A549 (cell line): Measurements from ENCODE around the gene HAUS3. TPM values are rescaled to one million over a fixed set of nuclear protein-coding genes. Genes with fewer than 3 reads are reported as not detected.

Source experiments
- ATAC-seq, 2 experiments: fragments of 200-7000 bp in 1 of 2; fragments of >200 bp in 1 of 2; cut with Nextera tagmentation in 1 of 2; cut with Tn5 transposase in 1 of 2; 3 replicates each; pipeline versions ENCODE4 v1.8.0 to v1.9.1; 2018 to 2020; ENCODE audit warnings: mild to moderate bottlenecking in 1 of 2, moderate library complexity in 1 of 2
- CTCF ChIA-PET: fragments of 300-600 bp; sonication (Branson Sonifier 250); formaldehyde crosslinking; extraction: SDS; loops from one replicate; lab custom pipeline; 2021; ENCODE audit warnings: antibody characterized with exemption, inconsistent platforms; lab: Yijun Ruan, JAX
- POLR2A ChIA-PET: fragments of 350-600 bp; formaldehyde crosslinking; extraction: SDS; loops from one replicate; lab custom pipeline; 2021; ENCODE audit warnings: antibody characterized with exemption, inconsistent platforms; lab: Yijun Ruan, JAX
- DNase-seq, 2 experiments: peaks; one replicate each; pipeline versions ENCODE4 v3.0.0 to v3.0.0-alpha.2; 2011 to 2016; ENCODE audit warnings: low read depth in 1 of 2, low spot score in 1 of 2
- FAIRE-seq: peaks from 2 replicates; lab custom pipeline; 2011; peaks lifted over from hg19 to GRCh38; lab: Jason Lieb, UNC
- H3K27ac ChIP-seq, 2 experiments: fragments of >200 bp; sonication (Bioruptor Twin); formaldehyde crosslinking; 3 replicates each; pipeline ENCODE4 v1.5.1; 2016 to 2017
- H3K4me1 ChIP-seq: fragments of >200 bp; sonication (Bioruptor Twin); formaldehyde crosslinking; 3 replicates; pipeline ENCODE4 v1.6.1; 2016
- H3K4me2 ChIP-seq: fragments of >200 bp; sonication (Bioruptor Twin); formaldehyde crosslinking; 3 replicates; pipeline ENCODE4 v1.6.1; 2016
- H3K4me3 ChIP-seq: fragments of >200 bp; sonication (Bioruptor Twin); formaldehyde crosslinking; 3 replicates; pipeline ENCODE4 v1.5.1; 2016
- H3K9me3 ChIP-seq: fragments of >200 bp; sonication (Bioruptor Twin); formaldehyde crosslinking; 3 replicates; pipeline ENCODE4 v1.6.1; 2016
- BHLHE40 ChIP-seq: IDR thresholded peaks from 2 replicates; pipeline ENCODE4 v1.6.1; 2012; ENCODE audit warnings: low read depth, low read length, inconsistent platforms
- EP300 ChIP-seq, 2 experiments: fragments of >200 bp; sonication (Bioruptor Twin); formaldehyde crosslinking; IDR thresholded peaks; 2 replicates in 1 of 2; 3 replicates in 1 of 2; pipeline ENCODE4 v1.6.1; 2016 to 2017
- ESRRA ChIP-seq: fragments of 150-350 bp; IDR thresholded peaks from 2 replicates; pipeline ENCODE4 v1.6.1; 2014; ENCODE audit warnings: mild to moderate bottlenecking, low read length, borderline replicate concordance
- GATA3 ChIP-seq: IDR thresholded peaks from 2 replicates; pipeline ENCODE4 v1.6.1; 2012; ENCODE audit warnings: borderline replicate concordance
- HDAC2 ChIP-seq: fragments of 200-600 bp; sonication (generic); IDR thresholded peaks from 2 replicates; pipeline ENCODE4 v1.6.1; 2016
- KDM1A ChIP-seq: fragments of 200-600 bp; sonication (generic); IDR thresholded peaks from 2 replicates; pipeline ENCODE4 v1.6.1; 2016; ENCODE audit warnings: low read depth, mild to moderate bottlenecking
- MAZ ChIP-seq: fragments of 150-350 bp; IDR thresholded peaks from 2 replicates; pipeline ENCODE4 v1.6.1; 2014; ENCODE audit warnings: antibody characterized with exemption, low read depth, low read length, borderline replicate concordance
- NFE2L2 ChIP-seq: fragments of 150-350 bp; conservative IDR thresholded peaks from 2 replicates; pipeline ENCODE4 v1.6.1; 2014; ENCODE audit warnings: low read length
- NPAS2 ChIP-seq: fragments of 250-450 bp; sonication (Bioruptor Pico); IDR thresholded peaks from 2 replicates; pipeline ENCODE4 v1.8.0; 2022; ENCODE audit warnings: mild to moderate bottlenecking, moderate library complexity, borderline replicate concordance
- POLR2A ChIP-seq: IDR thresholded peaks from 2 replicates; pipeline ENCODE4 v1.6.1; 2012; ENCODE audit warnings: mild to moderate bottlenecking, low read length
- RAD21 ChIP-seq, 2 experiments: fragments of >200 bp in 1 of 2; sonication (Bioruptor Twin) in 1 of 2; formaldehyde crosslinking in 1 of 2; IDR thresholded peaks in 1 of 2; conservative IDR thresholded peaks in 1 of 2; 2 replicates in 1 of 2; 3 replicates in 1 of 2; pipeline ENCODE4 v1.6.1; 2012 to 2018; ENCODE audit warnings: inconsistent platforms in 1 of 2
- RFX5 ChIP-seq: fragments of 450-650 bp; IDR thresholded peaks from 2 replicates; pipeline ENCODE4 v1.7.1; 2014; ENCODE audit warnings: antibody characterized with exemption, mild to moderate bottlenecking, moderate library complexity
- SMC3 ChIP-seq: fragments of >200 bp; sonication (Bioruptor Twin); formaldehyde crosslinking; IDR thresholded peaks from 3 replicates; pipeline ENCODE4 v1.6.1; 2018; ENCODE audit warnings: inconsistent platforms
- TFCP2L1 ChIP-seq: fragments of 250-450 bp; sonication (Bioruptor Pico); IDR thresholded peaks from 2 replicates; pipeline ENCODE4 v1.5.0; 2021; ENCODE audit warnings: mild to moderate bottlenecking
- ZC3H11A ChIP-seq: fragments of 450-650 bp; IDR thresholded peaks from 2 replicates; pipeline ENCODE4 v1.6.1; 2014; ENCODE audit warnings: antibody characterized with exemption, mild to moderate bottlenecking
- ZFP36 ChIP-seq: fragments of 450-650 bp; IDR thresholded peaks from 2 replicates; pipeline ENCODE4 v1.6.1; 2014; ENCODE audit warnings: borderline replicate concordance; ENCODE audit not compliant: partially characterized antibody
- ZSCAN20 ChIP-seq: fragments of 250-450 bp; sonication (Bioruptor Pico); IDR thresholded peaks from 2 replicates; pipeline ENCODE4 v1.8.0; 2022; ENCODE audit warnings: mild to moderate bottlenecking, moderate library complexity
- WGBS: methylation state at CpG from one replicate; pipeline ENCODE4 v1.1.6; 2017; ENCODE audit errors: missing lambda C conversion rate; 5-methylcytosine and 5-hydroxymethylcytosine counted together
- polyA plus RNA-seq, 4 experiments: library from polyadenylated mRNA; depleted of rRNA in 3 of 4; stranded (reverse); fragments of >200 nt; fragmentation: RNase III in 1 of 4; extraction: RNeasy Plus Mini Kit Qiagen cat#74134 plus additional on column Dnase treatment in 1 of 4; gene quantifications; 2 replicates in 3 of 4; 3 replicates in 1 of 4; pipeline ENCODE4 v1.2.3, GENCODE V29; 2011 to 2017
- TF ChIP-seq, protein P1 (sequence below): fragments of 250-450 bp; sonication (Bioruptor Pico); IDR thresholded peaks from 2 replicates; pipeline ENCODE4 v1.5.0; 2020; ENCODE audit warnings: low read depth, mild to moderate bottlenecking, moderate library complexity
- TF ChIP-seq, protein P2 (sequence below): IDR thresholded peaks from 2 replicates; pipeline ENCODE4 v1.6.1; 2012
- TF ChIP-seq, protein P3 (sequence below): IDR thresholded peaks from 2 replicates; pipeline ENCODE4 v1.6.1; 2012
- TF ChIP-seq, protein P4 (sequence below): fragments of 450-650 bp; IDR thresholded peaks from 2 replicates; pipeline ENCODE4 v1.6.1; 2014; ENCODE audit warnings: antibody characterized with exemption
- TF ChIP-seq, protein P5 (sequence below): fragments of >200 bp; sonication (Bioruptor Twin); formaldehyde crosslinking; IDR thresholded peaks from 2 replicates; pipeline ENCODE4 v1.6.1; 2016
- TF ChIP-seq, protein P6 (sequence below): fragments of >200 bp; sonication (Bioruptor Twin); formaldehyde crosslinking; IDR thresholded peaks from 3 replicates; pipeline ENCODE4 v1.5.1; 2016

The HAUS3 gene
- polyA plus RNA-seq, 2 of the 4 experiments (the other 2 are of a cell fraction), result 7.7 to 10.6 TPM

DNA sequence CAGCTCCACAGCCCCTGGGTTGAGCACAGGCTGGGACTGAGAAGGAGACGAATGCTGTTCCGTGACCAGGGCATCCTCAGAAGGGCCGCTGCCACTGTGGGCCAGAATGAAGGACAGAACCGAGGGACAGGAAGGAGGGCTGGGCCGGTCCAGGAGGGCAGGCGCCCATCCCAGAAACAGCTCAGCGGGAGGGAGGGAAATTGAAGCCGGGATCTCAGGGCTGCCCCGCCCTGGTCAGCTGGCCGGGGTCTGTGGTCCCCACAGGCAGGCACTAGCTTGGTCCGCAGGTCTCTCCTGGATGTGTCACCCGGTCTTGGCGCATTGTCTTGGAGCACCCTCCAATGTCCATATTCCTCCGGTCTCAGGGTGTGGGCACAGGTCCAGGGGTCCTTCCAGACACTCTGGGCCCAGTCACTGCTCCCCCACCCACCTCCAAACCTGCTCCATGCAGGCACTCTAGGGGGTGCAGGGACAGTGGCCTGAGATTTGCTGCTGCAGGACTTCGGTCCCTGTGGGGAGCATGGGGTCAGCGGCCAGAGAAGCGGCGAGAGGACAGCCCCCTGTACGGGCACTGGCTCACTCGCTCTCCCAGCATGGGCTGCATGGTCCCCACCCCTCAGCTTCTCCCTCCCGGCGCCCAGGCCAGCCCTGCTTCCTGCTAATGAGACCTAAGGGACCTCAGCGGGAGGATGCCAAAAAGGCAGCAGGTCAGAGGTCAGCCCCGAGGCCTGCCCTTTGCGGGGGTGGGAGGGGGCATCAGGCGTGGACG is 43.9 kb upstream of the HAUS3 start:
- no peak overlapping the region for H3K4me2 ChIP-seq
- no peaks in the 10 kb centered on the region for H3K4me1 ChIP-seq
- ChIA-PET CTCF (no interaction called here), POLR2A (no interaction called here)
- no peak for FAIRE-seq
- 80% methylated on average over 8 of the region's 27 CpGs for WGBS
- no peak overlapping the region for H3K27ac ChIP-seq
- H3K4me3 ChIP-seq, result no peak overlapping the region
- TF ChIP-seq, protein P1, sequence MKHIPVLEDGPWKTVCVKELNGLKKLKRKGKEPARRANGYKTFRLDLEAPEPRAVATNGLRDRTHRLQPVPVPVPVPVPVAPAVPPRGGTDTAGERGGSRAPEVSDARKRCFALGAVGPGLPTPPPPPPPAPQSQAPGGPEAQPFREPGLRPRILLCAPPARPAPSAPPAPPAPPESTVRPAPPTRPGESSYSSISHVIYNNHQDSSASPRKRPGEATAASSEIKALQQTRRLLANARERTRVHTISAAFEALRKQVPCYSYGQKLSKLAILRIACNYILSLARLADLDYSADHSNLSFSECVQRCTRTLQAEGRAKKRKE (CRISPR knock-in tag), result no peak
- TF ChIP-seq, protein P2, sequence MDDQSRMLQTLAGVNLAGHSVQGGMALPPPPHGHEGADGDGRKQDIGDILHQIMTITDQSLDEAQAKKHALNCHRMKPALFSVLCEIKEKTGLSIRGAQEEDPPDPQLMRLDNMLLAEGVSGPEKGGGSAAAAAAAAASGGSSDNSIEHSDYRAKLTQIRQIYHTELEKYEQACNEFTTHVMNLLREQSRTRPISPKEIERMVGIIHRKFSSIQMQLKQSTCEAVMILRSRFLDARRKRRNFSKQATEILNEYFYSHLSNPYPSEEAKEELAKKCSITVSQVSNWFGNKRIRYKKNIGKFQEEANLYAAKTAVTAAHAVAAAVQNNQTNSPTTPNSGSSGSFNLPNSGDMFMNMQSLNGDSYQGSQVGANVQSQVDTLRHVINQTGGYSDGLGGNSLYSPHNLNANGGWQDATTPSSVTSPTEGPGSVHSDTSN, result no peak
- TF ChIP-seq RFX5 (no peak), ZC3H11A (no peak), SMC3 (no peak), TFCP2L1 (CRISPR knock-in tag) (no peak), KDM1A (no peak), HDAC2 (no peak), ESRRA (no peak), ZFP36 (no peak), NFE2L2 (no peak), NPAS2 (no peak), BHLHE40 (no peak)
- TF ChIP-seq, protein P3, sequence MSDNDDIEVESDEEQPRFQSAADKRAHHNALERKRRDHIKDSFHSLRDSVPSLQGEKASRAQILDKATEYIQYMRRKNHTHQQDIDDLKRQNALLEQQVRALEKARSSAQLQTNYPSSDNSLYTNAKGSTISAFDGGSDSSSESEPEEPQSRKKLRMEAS, result no peak
- TF ChIP-seq, protein P4, sequence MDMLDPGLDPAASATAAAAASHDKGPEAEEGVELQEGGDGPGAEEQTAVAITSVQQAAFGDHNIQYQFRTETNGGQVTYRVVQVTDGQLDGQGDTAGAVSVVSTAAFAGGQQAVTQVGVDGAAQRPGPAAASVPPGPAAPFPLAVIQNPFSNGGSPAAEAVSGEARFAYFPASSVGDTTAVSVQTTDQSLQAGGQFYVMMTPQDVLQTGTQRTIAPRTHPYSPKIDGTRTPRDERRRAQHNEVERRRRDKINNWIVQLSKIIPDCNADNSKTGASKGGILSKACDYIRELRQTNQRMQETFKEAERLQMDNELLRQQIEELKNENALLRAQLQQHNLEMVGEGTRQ, result no peak
- no peak for ATAC-seq
- H3K9me3 ChIP-seq, result no peaks in the 10 kb centered on the region
- no peak for DNase-seq

DNA sequence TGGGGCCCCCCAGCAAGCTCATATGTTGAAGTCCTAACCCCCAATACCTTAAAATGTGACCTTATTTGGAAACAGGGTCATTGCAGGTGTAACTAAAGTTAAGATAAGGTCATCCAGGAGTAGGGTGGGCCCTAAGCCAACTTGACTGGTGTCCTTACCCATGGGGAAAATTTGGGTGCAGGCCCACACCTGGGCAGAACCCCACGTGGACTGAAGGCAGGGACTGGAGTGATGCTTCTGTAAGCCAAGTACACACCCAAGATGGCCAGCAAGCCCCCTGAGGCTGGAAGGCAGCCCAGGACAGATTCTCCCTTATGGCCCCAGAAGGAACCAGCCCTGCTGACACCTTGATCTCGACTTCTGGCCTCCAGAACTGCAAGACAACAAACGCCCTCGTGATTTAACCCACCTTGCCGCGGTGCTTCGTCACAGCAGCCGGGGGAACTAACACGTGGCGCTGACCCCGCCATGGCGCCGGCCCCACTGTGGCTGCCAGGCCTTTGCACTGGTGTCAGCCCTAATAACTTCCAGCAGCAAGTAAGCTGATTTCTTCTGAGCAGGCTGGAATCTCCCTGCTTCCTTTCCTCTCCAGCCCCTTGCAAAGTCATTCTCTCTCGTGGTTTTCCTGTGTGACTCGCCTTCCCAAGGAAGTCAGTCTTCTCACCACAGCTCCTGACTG is 43.2 kb upstream of the HAUS3 start:
- DNase-seq, result no peak
- ATAC-seq, result no peak
- TF ChIP-seq, protein P5, sequence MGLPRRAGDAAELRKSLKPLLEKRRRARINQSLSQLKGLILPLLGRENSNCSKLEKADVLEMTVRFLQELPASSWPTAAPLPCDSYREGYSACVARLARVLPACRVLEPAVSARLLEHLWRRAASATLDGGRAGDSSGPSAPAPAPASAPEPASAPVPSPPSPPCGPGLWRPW, result no peak
- TF ChIP-seq RAD21 (conservative IDR thresholded peaks at IDR 0.05 in 1 of 2, IDR thresholded peaks at IDR 0.05 in 1 of 2), result no peak
- no peak for TF ChIP-seq SMC3
- no peak for TF ChIP-seq NPAS2
- Histone ChIP-seq H3K27ac (no peak overlapping the region), H3K4me3 (no peak overlapping the region), H3K4me1 (no peaks in the 10 kb centered on the region), H3K9me3 (no peaks in the 10 kb centered on the region), H3K4me2 (no peak overlapping the region)
- FAIRE-seq, result no peak
- ChIA-PET POLR2A (no interaction called here), CTCF (no interaction called here)
- 82% methylated on average over 15 of the region's 15 CpGs for WGBS

DNA sequence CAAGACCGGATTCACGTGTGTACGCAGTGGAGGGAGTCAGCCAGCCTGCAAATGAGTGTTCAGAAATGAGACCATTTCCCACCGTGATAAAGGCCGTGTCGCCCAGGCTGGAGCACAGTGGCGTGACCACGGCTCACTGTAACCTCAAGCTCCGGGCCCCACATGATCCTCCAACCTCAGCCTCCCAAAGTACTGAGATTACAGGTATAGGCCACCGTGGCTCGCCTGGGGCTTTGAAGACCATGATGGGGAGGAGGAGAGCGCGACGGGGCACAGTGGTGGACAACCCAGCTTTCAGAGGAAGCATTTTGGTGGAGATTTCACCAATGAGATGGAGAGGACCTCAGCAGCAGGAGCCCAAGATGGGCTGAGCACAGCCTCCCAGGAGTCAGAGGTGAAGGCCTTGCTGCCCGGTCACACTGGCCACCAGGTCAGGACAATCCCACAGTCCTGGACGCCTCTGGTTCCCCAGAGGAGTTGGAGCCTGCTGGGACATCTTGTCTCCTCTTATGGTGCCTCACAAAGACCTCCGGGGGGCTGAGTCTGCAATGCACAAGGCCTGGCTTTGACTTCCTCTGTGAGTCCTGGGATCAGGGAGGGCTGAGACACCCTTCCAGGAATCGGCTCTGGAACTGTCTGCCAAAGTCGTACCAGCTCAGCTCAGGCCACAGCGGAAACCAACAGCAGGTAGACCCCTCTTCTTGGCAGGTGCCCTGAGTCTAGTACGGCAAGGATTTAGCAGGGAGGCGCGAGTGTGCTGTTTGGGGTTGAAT is 42.4 kb upstream of the HAUS3 start:
- CTCF ChIA-PET, result no interaction called here
- H3K4me1 ChIP-seq, result no peaks in the 10 kb centered on the region
- H3K27ac ChIP-seq, result no peak overlapping the region
- 90% methylated on average over 17 of the region's 23 CpGs for WGBS
- no peak overlapping the region for H3K4me2 ChIP-seq
- FAIRE-seq, result no peak
- DNase-seq, result no peak
- POLR2A ChIA-PET, result no interaction called here
- H3K9me3 ChIP-seq, result no peaks in the 10 kb centered on the region
- ATAC-seq, result no peak
- H3K4me3 ChIP-seq, result no peak overlapping the region
- TF ChIP-seq TFCP2L1 (CRISPR knock-in tag) (no peak), GATA3 (no peak), POLR2A (no peak), ZSCAN20 (no peak), MAZ (no peak), EP300 (IDR thresholded peaks at IDR 0.05) (no peak)
- TF ChIP-seq, protein P4, result no peak
- TF ChIP-seq, protein P2, result no peak
- TF ChIP-seq, protein P5, result no peak
- TF ChIP-seq, protein P3, result no peak
- TF ChIP-seq, protein P6, sequence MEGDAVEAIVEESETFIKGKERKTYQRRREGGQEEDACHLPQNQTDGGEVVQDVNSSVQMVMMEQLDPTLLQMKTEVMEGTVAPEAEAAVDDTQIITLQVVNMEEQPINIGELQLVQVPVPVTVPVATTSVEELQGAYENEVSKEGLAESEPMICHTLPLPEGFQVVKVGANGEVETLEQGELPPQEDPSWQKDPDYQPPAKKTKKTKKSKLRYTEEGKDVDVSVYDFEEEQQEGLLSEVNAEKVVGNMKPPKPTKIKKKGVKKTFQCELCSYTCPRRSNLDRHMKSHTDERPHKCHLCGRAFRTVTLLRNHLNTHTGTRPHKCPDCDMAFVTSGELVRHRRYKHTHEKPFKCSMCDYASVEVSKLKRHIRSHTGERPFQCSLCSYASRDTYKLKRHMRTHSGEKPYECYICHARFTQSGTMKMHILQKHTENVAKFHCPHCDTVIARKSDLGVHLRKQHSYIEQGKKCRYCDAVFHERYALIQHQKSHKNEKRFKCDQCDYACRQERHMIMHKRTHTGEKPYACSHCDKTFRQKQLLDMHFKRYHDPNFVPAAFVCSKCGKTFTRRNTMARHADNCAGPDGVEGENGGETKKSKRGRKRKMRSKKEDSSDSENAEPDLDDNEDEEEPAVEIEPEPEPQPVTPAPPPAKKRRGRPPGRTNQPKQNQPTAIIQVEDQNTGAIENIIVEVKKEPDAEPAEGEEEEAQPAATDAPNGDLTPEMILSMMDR, result no peak
